ENCODE data around the gene PPT2.

DNA sequence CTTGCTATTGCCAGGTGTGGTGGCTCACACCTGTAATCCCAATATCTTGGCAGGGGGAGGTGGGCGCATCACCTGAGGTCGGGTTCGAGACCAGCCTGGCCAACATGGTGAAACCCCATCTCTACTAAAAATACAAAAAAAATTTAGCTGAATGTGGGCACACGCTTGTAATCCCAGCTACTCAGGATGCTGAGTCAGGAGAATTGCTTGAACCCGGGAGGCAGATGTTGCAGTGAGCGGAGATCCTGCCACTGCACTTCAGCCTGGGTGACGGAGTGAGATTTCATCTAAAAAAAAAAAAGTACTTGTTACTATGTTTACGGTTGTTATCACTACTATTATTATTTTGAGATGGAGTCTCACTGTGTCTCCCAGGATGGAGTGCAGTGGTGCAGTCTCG, 3.0 kb downstream of the PPT2 start:
- TF ChIP-seq CTCF (IDR thresholded peaks at IDR 0.05) (no peak), EP300 (IDR thresholded peaks at IDR 0.05) (no peak), POLR2A (IDR thresholded peaks at IDR 0.05; ENCODE audit: low read depth) (no peak), POLR2AphosphoS5 (IDR thresholded peaks at IDR 0.05) (no peak)
